UCSD-AML1 (cell line): ENCODE measurements around the gene ZNF653.
A peak's percentile ranks its signal among the peaks of the same experiment; 100 is the strongest.
"Not testable (repeated sequence)": the region's sequence is repeated elsewhere in the genome, so short reads cannot be mapped to it uniquely, and the experiment has no call there.

Experiments used
- DNase-seq: peaks from one replicate; lab custom pipeline; 2025; ENCODE audit not compliant: unreplicated experiment; lab: John Stamatoyannopoulos, UW

Gene ZNF653

DNA sequence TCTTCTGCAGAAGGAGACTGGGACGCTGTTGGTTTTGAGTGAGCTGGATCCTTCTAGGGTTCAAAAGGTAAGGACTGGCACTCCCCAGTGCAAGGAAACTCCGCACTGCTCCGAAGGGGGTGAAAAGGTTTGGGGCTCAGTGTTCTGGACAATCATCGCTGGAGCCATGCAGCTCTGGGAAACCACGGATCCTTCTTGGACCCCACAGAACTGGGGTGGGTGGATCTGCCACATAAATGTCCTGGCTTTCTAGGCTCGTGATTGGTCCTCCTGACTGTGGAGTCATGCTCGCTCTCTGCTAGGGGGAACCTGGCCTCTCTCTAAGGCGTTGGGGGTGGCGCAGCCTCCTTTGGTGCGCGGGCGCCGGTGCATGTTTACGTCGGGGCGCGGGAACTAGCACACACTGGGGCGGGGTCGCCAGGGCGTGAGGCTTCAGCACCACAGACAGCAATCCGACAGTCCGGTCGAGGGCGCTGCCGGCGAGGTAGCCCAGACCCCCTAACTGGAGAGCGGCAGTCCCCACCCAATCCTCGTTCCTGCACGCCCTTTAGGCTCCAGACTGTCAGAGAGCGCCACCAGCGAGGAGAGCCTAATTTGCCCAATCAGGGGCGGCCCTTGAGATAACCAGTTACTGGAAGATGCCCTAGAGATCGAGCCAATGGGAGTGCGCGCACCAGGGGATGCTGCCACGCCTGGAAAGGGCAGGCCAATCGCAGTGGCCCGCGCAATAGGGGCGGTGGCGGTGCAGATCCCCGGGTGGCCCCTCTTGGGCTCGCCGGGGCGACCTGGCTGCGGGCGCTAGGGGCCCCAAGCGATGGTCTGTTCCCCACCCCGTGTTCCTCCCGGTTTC lies 23.9 kb downstream of the ZNF653 start:
- peak; percentile 91 for DNase-seq

DNA sequence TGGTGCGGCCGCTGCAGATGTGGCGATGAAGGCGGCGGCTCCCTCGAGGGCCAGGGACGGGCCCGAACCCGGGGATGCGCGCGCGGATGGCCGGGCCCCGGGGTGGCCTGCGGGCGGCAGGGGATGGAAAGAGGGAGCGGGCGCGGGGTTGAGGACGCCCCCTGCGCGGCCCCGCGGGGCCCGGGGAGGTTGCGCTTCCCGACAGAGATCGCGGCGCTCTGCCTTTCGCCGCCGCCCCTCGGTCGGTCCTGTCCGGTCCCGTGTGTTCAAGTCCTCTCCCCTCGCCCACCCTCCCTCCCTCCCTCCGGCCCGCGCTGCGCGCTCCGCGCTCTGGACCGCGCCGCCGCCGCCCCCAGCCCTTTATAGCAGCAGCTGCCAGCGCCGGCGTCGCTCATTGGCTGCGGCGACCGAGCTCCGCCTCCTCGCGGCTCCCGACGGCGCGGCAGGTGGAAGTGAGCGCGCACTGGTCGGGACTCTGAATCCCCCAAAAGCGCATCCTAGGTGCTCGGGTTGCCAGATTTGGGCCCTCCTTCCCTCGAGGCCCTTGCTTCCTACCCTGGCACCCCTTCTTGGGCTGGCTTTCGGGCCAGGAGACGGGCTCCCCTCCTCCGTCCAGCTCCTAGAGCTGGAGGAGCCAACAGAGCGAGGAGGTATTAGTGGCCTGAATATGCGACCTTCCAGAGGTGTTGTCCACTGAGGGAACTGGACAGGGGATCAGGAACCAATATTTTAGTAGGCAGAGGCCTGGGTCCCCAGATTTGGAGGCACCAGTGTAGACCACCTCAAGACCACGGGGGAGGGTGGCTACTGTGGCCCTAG lies 24.7 kb downstream of the ZNF653 start, which contains the start of gene ELAVL3:
ELAVL3 (minus strand) TSS at position 332 of the 819 bp plus-strand sequence. CDS start 438 bp downstream, outside the sequence.
- no peak for DNase-seq

DNA sequence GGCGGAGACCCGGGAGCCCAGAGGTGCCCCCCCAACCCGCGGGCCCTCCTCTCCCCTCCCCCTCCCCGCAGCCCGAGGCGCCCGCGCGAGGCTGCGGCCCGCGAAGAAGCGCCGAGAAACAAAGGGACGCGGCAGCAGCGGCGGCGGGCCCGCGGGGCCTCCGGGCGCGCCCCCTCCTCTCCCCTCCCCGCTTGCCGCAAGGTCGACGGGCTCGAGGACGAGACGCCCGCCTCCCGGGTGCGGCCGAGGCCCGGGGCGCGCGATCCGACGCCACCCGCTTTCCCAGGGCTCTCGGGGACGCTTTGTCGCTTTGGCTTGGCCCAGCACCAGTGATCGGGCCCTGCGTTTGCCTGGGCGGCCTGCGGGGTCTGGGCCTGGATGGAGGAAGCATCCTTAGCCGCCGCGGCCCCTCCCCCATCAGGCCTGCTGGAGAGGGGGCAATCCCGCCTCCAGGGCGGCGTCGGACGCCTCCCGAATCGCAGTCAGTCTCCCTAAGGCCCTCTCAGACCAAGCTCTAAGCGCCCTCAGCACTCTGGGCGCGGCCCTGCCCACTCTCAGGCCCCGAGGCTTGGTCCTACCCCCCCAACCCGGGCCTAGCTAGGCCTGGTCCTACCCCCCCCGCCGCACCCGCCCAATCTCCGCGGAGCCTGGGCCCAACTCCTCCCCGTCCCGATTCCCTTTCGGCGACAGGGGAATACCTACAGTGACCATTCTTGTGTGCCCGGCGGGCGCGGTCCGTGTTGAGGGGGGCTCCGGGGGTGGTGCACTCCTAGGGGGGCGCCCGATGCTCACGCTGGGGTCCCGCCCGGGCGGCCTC lies 25.5 kb downstream of the ZNF653 start:
- DNase-seq = no peak

DNA sequence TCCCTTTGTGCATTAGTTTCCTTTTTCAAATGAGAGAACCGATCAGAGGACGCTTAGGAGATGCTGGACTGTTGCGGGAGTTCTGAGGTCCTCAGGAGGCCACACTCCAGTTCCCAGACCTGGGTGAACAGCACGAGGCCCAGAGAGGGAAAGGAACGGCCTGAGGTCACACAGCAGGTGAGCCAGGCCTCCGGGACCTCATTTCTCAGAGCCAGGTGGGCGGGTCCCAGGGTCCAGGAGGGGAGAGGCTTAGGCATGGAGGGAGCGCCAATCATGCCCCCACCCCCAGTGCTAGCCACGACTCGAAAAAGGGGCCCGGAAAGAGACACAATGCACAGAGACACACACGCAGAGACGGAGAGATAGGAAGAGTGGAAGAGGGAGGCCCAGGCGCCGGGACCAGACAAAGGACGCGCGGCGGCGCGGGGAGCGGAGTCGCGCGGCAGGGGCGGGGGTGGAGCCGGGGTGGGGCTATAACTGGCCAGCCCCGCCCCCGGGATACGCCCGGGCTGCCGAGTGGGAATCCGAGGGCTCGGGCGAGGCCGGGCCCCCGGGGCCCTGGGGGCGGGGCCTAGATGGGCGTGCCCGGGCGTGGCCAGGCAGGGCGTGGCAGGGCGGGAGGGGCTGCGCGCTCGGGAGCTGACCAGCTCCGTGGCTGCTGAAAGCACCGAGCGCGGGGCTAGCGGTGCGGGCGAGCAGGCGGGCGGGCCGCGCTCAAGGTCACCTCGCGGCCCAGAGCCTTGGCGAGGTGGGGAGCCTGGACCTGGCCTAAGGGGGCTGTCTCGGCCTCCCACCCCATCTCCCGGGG lies 26.3 kb downstream of the ZNF653 start:
- no peak for DNase-seq

DNA sequence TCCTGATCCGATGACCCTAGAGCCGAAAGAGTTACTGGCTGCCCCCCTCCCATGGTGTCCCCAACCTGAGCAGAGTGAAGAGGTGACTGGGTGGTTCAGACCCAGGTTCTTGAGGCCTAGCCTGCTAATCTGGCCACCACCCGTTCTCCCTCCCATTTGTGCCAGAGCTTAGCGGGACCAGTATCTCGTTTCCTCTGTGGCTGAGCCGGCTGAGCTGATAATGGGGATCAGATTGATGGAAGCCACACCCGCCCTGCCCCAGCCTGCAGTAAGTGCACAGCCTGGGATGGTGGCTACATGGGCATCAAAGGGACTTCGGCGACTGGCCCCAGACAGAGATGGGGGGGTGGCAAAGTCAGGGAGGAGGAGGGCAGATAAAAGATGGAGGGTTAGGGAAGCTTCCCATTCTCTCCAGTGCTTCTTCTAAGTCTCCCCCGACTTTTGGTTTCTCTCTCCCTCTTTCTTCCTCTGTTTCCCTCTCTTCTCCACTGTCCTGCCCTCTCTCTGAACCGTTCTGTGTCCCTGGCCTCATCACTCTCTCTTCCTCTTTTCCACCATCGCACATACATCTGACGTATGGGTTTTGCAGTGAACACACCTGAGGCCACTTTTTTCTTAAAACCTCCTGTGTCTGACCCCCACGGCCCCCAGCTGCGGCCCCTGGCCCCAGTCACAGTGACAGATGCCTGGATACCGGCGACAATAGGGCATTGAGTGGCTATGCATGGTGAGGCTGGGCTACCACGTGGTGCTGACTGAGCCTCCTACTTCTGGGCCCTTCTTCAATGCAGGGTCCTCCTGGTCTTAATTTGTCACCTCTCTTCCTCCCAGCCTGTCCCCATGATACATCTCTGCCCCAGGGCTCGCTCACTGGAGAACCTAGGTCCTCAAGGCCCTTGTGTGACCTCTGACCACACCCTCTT lies 27.2 kb downstream of the ZNF653 start:
- no peak for DNase-seq

DNA sequence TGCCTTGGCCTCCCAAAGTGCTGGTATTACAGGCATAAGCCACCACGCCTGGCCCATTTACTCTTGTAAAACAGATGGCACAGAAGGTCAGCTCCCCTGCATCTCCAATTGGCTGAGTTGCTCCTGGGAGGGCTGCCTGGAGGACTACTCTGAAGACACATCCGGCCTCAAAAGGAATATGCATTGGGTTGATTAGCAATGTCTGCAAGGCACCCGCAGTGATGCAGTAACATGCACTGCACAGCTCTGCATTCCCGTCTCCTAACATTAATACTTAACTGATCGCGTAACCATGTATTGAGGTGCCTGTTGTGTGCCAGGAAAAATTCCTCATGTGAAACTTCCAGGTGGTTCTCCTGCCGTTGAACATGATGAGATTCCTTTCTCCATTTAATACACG lies 29.8 kb downstream of the ZNF653 start:
- DNase-seq = no peak

DNA sequence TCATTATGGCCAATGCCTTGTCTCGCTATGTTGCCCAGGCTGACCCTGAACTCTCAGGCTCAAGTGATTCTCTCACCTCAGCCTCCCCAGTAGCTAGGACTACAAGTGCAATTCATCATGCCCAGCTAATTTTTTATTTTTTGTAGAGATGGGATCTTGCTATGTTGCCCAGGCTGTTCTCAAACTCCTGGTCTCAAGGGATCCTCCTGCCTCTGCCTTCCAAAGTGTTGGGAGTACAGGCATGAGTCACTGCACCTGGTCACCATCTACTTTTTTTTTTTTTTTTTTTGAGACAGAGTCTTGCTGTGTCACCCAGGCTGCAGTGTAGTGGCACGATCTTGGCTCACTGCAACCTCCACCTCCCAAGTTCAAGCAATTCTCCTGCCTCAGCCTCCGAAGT lies 30.3 kb downstream of the ZNF653 start:
- not testable (repeated sequence) for DNase-seq

DNA sequence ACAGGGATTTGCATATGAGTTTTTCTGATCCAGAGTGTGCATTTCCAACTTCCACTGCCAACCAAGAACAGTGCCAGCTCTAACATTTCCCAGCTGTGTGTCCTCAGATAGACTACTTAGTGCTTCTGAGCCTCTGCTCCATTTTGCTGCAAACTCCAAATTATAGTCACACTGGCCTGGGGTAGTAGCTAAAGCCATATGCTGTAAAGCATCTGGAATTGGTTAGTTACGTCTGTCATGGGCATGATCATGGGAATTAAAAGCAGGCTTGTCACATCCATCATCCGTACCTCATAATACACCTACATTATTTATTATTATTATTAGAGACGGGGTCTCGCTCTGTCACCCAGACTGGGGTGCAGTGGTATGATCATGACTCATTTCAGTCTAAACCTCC lies 31.9 kb downstream of the ZNF653 start:
- DNase-seq = no peak

DNA sequence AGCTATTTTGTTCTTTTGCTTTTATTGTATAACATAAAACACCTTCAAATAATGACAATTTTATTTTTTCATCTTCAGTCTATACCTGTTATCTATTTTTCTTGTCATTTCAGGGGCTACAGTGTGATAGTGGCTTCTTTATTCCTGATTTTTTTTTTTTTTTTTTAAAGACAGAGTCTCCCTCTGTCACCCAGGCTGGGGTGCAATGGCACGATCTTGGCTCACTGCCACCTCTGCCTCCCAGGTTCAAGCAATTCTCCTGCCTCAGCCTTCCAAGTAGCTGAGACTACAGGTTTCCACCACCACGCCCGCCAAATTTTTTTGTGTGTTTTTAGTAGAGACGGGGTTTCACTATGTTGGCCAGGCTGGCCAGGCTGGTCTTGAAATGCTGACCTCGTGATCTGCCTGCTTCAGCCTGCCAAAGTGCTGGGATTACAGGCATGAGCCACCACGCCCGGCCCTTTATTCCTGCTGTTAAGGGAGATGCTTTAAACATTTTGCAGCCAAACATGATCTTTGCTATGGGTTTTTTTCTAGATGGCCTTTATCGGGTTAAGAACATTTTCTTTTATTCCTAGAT lies 37.3 kb downstream of the ZNF653 start:
- DNase-seq = not testable (repeated sequence)

DNA sequence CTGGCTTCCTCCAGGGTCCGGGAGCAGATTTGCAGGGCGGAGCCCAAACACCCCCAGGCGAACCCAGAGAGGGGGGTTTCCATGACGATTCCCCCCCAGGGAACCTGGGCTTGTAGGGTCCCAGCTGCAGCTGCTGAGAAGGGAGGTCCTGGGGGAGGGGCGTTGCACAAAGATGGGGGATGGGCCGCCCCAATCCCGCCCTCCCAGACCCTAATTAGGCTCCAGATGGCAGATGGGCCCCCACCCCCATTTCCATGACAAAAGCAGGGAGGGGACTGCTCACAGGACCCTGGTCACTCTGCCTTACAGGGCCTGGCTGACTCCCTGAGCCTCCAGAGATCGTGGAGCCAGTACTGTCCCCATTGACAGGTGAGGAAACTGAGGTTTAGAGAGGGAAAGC lies 40.0 kb downstream of the ZNF653 start:
- no peak for DNase-seq

DNA sequence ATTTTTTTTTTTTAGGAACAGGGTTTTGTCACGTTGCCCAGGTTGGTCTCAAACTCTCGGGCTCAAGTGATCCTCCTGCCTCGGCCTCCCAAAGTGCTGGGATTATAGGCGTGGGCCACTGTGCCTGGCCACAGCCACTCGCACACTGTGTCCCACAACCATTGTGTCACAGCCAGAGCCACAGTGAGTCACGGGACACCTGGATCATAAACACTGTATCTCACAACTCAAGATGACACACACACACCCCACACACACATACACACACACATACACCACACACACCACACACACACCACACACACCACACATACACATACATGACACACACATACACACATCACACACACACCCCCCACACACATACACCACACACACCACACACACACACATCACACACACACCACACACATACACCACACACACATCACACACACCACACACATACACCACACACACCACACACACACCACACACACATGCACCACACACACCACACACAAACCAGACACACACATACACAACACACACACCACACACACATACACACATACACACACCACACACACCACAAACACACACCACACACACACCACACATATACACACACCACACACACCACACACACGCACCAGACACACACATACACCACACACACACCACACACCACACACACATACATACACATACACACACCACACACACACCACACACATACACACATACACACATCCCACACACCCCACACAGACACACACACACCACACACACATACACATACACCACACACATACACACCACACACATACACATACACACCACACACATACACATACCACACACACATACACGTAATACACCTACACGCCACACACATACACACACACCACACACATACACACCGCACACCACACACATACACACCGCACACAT lies 41.0 kb downstream of the ZNF653 start:
- no peak for DNase-seq

DNA sequence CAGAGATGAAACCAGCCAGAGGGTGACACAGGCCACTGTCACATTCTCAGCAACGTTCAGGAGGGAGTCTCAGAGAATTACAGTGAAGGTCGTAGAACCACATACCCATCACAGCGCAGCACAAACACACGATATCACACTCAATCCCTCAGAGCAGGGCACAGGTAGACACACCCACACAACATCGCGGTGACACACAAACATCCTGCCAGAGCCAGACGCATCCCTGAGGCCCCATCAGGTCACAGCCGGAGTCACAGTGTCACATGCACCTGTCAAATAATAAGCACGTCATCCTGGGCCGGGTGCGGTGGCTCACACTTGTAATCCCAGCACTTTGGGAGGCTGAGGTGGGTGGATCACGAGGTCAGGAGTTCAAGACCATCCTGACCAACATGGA lies 42.2 kb downstream of the ZNF653 start:
- DNase-seq = no peak

DNA sequence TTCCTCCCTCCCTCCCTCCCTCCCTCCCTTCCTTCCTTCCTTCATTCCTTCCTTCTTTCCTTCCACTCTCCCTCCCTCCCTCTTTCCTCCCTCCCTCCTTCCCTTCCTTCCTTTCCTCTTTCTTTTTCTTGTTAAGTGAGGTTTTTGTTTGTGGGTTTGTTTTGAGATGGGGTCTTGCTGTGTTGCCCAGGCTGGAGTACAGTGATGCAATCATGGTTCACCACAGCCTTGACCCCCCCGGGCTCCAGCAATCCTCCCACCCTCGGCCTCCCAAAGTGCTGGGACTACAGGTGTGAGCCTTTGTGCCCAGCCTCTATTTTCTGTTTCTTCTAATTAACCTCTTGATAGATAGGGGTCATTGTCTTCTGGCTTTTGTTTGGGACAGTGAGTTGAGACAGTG lies 44.2 kb downstream of the ZNF653 start:
- DNase-seq = no peak

DNA sequence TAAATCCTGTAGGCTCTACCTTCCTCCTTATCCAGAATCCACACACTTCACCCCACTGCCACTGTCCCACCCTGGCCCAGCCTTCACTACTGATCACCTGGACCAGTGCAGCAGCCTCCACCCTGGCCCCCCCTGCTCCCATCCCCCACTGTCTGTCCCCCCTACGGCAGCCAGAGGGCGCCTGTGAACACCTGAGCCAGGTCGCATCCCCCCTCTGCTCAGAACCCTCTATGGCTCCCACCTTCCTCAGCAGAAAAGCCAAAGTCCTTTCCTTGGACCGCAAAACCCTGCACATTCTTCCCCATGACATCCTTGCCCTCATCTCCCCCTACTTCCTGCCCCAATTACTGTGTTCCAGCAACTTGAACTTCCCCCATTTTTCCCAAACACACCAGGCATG lies 45.4 kb downstream of the ZNF653 start:
- no peak for DNase-seq

DNA sequence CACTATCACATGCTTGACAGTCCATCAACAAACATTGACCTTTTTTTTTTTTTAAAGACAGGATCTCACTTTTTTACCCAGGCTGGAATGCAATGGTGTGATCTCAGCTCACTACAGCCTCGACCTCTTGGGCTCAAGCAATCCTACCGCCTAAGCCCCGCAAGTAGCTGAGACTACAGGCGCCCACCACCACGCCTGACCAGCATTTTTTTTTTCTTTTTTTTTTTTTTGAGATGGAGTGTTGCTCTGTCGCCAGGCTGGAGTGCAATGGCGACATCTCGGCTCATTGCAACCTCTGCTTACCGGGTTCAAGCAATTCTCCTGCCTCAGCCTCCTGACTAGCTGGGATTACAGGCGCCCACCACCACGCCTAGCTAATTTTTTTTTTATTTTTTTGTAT lies 46.7 kb downstream of the ZNF653 start:
- DNase-seq = not testable (repeated sequence)

DNA sequence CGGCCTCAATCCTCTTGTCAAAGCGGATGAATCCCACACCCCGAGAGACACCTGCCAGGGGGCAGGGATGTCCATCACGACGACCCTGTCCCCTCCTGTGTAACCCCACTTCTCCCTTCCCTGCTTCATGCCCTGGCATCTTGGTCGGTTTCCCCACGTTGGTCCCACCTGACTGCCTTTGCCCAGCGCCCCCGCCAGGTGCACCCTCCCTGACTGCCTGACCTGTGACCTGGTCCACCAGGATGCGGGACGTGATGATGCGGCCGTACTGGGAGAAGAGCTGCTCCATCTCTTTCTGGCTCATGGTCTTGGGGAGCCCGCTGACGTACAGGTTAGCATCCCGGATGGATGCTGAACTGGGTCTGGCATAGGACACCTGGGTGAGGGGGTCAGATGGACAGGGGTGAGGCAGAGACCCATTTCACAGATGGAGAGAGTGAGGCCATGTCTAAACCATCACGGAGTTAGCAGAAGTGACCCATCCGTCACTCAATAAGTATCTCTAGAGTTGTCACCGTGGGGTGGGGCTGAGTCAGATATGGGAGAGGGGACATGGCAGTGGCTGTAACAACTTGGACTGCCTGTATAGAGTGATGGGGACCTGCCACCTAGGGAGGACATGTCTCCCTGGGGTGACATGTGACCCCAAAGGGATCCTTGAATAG lies 47.3 kb downstream of the ZNF653 start:
- no peak for DNase-seq

DNA sequence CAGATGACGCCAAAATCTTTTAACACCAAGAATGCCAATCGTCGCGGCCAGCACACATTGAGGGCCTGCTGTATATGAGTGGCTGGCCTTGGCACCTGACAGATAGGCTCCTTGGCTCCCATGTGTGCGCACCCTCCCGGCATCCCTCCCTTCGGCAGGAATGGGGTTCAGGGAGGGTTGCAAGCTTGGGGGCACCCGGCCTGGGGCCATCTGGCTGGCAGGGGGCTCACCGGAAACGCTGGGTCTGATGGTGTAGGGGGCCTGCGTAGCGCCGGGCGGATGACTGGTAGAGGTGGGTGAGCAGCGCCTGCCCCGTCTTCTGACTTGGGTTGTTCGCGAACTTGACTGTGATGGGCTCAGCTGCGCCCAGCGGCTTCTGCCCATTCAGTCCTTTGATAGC lies 47.8 kb downstream of the ZNF653 start:
- no peak for DNase-seq
